NK-92 treated with Interleukin-12 subunit alpha and Interleukin-12 subunit beta, amount 100 ng/mL, for 24 hours (cell line): Measurements from ENCODE around the gene HDAC4.

Experiments used
- DNase-seq: peaks from one replicate; lab custom pipeline; 2025; lab: John Stamatoyannopoulos, UW

Gene HDAC4

DNA sequence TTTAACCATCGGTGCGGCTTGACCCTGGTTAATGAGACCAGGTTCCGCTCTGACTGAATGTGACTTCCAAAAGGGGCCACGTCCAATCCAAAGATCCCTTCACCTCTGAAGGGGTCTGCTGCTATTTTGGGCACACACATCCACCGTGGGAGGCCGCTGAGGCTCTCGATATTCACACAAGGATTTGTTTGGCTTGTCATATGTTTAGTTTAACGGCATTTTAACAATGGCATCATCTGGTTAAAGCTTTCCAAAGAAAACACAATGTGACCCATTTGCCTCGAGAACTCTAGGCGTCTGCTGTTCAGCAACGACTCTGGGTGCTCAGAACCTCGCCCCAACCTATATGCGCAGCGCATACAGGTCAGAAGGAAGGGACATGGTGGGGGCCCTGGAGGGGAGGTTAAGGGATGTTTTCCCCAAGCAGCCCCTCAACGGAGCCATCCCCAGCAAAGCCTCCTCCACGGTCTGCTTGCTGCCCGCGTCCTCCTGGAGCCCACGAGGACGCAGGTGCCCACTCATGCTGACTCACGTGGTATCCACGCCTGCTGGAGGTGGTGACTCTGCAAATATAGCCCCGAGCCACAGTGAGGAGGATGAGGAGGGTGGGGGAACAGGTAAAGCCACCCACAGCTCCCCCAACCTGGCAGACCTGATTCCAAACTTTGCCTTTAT lies 260.3 kb downstream of the HDAC4 start:
- DNase-seq = no peak

- no peak for DNase-seq
Observed at GRCh38 chr2:239139566-239139965, 261.3 kb downstream of the HDAC4 start.

DNA sequence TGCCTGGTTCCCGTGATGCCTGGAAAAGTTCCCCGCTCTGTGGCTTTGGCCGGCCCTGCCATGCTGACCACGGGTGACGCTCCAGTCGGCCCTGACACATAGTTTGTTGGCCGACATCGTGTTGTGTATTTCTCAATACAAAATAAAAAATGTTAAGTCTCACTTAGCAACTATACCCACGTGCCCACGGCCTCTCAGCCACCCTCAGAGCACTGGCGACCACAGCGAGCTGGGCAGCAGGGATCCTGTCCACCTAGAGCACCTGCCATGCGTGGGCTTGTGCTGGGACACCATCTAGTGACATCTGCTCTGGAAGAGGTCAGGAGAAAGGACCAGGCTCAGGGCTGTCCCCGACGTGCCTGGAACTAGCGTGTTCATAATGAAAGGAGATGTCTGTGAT lies 261.7 kb downstream of the HDAC4 start:
- no peak for DNase-seq

- no peak for DNase-seq
Observed at GRCh38 chr2:239138610-239139009, 262.2 kb downstream of the HDAC4 start.

DNA sequence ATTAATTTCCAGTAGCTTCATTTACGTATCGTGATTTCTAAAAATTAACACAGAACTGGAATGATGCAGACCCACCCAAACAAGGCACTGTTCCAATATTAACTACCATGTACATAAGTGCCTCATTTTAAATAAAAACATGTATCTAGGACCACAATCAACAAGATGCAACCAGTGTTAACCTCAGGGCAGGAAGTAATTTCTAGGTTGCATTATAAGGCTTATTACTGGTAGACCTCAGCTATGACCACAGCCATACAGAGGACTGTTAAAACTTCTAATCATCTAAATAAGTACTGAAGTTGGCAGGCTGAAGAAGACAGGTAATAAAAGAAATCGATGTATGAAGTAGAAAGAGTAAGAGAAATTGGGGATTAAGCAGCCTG lies 262.9 kb downstream of the HDAC4 start:
- DNase-seq = no peak

- DNase-seq = peak; percentile 8
Observed at GRCh38 chr2:239137165-239137897, 263.5 kb downstream of the HDAC4 start.

DNA sequence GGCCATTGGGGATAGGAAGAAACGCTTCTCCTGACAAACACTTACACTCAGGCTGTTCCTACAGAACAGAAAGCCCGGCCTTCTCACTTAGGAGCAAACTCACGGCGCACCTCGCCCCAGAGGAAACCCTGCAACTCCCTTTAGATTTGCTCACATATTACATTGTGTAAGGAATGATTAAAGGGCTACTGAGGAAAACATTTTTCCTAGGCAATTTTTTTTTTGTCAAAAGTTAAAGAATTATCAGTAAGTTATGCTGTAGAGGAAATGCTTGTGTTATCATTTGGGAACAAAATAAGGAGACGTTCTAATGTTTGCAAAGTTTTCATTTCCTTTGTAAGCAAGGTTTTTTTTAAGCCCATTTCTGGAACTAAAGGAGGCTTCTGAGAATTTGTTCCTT lies 264.1 kb downstream of the HDAC4 start:
- DNase-seq = no peak

GRCh38 chr2:239136203-239136602 lies 264.6 kb downstream of the HDAC4 start:
- no peak for DNase-seq

DNA sequence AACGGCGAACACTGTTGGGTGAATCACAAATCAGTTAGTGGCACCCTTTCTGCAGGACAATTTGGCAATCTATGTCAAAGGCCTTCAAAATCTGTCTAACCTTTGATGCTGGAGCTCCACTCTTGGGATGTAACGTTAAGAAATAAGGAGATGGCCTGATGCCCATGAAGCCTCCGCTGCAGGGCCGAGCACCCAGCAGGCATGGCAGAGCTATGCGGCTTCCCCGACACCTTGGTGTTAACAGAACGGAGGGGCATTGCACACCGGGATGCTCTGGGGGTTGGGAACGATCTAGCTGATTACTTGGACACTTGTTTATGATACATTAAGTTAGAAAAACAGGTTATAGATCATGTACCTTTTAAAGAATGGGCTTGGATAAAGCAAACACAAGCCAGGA lies 265.3 kb downstream of the HDAC4 start:
- DNase-seq = no peak

GRCh38 chr2:239133945-239134570 lies 266.8 kb downstream of the HDAC4 start:
- no peak for DNase-seq

GRCh38 chr2:239132786-239133185 lies 268.0 kb downstream of the HDAC4 start:
- DNase-seq = no peak

DNA sequence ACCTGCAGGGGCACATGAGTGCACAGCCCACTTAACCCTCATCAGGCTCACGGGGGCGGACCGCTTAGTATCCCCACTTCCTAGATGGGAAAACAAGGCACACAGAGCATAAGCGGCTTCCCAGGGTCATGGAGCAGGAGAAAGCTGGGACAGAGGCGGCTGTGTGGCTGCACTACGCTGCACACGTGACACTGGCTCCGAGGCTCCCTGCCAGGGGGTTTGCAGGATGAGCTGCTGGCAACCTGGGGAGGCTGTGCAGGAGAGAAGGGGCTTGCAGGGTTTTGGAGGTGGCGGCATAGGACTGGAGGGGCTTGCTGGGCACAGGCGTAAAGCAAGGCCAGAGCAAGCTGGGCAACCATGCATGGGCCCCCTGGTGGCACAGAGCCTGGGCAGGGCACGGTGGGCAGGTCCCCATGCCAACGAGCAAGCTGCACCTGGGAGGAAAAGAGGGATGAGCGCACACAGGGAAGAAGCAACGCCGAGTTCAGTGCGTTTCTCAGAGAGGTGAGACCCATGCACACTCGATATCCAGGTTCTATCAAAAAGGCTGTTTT lies 268.6 kb downstream of the HDAC4 start:
- no peak for DNase-seq

DNA sequence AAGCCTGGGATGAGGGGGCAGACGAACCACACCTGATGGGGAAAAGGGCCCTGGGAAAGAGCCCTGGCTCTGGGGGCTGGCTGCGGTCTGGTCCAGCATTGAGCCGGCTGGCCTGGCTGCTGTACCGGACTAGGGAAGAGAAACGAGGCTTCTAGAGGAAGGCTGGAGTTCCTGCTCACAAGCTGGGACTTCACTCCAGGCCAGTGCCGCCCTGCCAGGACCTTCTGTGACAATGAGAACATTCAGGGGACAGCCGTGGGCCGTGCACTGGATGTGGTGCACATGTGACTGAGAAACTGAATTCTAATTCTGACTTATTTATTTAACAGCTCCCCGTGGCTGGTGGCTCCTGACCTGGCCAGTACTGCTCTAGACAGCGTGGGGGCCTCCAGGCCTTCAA lies 269.3 kb downstream of the HDAC4 start:
- DNase-seq = no peak

GRCh38 chr2:239130786-239131325 lies 270.0 kb downstream of the HDAC4 start:
- DNase-seq = no peak

GRCh38 chr2:239130041-239130440 lies 270.8 kb downstream of the HDAC4 start:
- no peak for DNase-seq

GRCh38 chr2:239129147-239129920 lies 271.5 kb downstream of the HDAC4 start:
- no peak for DNase-seq

DNA sequence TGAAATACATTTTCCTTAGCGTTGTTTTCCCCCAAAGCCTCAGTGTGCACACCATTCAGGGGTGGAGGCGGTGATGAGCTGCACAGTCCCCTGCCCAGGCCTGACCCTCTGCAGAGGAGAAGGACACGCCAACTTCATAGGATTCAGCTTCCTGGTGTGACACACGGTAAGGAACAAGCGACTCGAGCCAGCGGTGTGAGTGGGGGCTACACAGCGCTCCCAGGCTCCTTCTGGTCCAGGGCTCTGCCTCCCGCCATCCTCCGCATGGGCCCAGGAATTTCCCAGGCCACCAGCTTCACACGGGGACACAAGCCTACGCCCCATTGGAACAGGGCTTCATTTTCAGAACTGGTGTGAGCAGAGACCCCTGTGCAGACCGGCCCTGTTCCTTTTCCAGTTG lies 272.1 kb downstream of the HDAC4 start:
- DNase-seq = no peak

DNA sequence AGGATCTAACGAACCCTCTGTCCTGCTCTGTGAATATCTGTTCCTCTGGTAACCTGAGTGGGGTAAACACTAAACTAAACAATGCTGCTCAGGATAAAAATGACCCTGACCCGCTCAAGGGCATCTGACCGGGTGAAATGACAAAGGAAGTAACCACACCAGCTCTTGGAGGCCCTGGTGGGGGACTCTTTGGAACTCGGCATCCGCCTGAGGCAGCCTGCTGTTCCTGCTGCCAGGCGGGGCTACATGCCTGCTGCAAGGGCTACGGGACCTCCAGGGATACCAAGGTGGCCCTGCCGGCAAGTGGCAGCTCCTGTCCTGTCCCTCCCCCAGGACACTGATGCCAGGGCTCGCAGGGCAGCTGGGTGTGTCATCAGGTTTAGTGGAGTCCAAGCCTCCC lies 273.3 kb downstream of the HDAC4 start:
- DNase-seq = no peak

GRCh38 chr2:239125726-239126675 lies 274.8 kb downstream of the HDAC4 start:
- DNase-seq = no peak

GRCh38 chr2:239124152-239124899 lies 276.5 kb downstream of the HDAC4 start:
- DNase-seq = no peak
